GM10847 (cell line): ENCODE data around the gene DTNBP1.

ENCODE experiments used
- POLR2A ChIP-seq: IDR thresholded peaks from 2 replicates; pipeline ENCODE4 v1.6.1; 2011; ENCODE audit not compliant: insufficient read length; ENCODE audit errors: extremely low read depth

Gene DTNBP1

DNA sequence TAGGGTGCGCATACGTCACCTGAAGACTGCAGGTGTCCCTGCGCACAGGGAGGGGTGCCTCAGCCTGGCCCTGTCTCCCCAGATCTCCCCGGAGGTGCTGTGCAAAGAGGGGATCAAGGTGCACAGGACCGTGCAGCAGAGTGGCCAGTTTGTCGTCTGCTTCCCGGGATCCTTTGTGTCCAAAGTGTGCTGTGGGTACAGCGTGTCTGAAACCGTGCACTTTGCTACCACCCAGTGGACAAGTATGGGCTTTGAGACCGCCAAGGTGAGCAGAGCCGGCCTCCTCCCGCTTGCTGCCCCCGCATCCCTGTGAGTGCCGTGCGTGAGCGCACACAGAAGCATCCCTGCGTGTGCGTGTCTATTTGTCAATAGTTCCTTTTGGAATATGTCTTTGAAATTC lies 150.7 kb downstream of the DTNBP1 start:
- TF ChIP-seq POLR2A: no peak

DNA sequence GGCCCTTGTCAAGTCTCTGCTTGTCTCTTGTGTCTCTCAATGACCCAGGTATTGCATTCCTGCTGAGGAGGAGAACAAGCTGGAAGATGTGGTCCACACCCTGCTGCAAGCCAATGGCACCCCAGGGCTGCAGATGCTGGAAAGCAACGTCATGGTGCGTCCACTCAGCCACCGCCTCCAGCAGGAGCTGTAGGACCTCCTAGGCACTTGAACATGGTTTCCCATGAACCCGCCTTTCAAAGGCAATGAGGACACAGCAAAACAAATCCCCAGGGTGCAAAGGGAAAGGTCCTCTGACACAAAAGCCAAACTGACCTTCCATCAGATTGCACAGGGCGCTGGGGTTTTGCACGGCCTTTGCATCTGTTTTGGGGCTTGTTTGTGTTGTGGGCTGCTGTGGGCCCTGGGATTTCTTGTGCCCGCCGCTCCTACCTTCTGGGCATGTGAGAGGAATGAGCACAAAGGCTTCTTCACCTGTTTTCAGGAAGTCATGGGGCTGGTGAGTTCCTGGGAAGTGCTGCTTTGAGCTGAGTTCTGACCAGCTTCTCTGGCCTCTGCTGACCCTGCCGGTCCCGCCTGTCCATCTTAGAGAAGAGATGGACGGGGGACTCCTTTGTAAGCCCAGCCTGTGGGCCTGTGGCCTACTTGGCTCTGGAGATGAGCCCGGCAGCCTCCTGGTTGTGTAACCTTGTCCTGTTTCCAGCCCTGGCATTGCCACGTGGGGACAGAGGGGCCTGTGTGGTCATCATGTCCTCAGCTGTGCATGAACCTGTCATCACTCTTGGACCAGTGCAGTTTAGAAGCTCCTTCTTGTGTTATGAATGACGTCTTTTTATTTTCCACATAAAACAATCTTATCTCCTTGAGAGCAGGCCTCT lies 151.3 kb downstream of the DTNBP1 start:
- TF ChIP-seq POLR2A: no peak

DNA sequence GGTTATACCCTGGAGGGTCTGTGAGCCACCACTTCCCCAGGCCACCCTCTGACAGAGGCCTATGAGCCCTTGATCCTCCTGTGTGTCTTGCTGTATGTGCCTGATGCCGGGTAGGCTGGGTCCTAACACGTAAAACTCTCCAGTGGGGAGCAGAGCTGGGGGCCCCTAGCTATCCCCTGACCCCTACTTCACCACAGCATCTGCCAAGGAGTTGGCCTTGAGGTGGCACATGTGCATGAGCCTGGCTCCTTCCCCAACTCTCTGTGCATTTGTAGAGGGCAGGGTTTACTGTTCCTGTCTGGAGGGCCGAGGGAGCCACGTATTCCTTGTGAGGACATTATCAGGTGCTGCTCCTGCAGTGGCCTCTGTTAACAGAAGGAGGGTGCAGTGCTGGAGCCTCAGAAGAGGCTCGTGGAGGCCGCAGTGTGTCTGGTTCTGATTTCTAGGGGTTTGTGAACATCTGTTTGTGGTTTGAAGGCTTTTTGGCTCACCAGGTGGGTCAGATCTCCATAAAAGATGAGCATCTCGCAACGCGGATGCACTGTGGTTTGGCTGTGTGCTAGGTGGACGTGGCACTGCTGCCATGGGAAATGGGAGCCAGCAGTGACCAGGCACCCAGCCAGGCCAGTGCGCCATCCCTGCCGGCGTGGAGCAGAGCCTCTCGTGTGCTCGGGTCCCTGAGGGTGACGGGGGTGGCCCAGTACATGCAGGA lies 152.1 kb downstream of the DTNBP1 start:
- no peak for TF ChIP-seq POLR2A

DNA sequence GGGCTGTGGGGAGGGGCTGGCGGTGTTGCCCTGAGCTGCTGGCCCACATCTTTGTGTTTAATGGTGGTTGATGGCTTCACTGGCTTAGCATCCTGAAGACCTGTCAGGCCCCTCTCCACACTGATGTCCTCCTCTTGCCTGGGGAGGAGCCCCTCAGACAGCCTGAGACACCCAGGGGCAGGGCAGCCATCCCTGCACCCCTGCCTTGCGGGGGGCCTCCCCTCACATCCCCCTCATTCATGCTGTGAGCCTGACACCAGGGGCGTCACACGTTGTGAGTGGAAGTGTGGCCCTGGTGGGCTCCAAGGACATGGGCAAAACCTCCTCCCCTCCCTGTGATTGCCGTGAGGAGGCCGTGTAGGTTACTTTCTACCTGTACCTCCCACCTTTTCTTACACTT lies 152.7 kb downstream of the DTNBP1 start:
- no peak for TF ChIP-seq POLR2A

DNA sequence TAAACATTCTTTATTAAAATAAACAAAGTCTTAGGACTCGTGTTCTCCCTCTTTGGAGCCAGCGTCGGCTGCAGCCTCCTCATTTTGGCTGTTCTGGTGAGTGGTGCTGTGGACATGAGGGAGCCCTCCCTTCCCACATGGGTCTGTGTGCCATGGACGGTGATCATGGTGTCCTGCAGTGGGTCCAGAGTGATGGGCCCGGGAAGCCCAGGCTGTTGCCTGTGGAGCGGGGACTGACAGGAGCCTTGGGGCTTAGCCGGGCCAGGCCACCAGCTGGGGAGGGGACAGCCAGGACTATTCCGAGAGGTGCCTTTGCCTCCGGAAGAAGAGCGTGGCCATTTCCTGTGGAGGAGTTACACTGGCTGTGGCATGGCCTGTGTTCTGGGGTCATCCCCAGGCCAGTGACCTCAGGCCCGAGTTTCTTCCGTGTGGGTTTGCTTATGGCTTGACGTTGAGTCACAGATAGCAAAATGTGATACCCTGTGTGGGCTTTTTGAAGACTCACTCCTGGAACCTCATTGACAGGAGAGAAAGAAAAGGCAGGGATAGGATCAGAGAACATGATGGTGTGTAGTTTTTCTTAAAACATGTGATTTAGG lies 153.4 kb downstream of the DTNBP1 start:
- TF ChIP-seq POLR2A: no peak

DNA sequence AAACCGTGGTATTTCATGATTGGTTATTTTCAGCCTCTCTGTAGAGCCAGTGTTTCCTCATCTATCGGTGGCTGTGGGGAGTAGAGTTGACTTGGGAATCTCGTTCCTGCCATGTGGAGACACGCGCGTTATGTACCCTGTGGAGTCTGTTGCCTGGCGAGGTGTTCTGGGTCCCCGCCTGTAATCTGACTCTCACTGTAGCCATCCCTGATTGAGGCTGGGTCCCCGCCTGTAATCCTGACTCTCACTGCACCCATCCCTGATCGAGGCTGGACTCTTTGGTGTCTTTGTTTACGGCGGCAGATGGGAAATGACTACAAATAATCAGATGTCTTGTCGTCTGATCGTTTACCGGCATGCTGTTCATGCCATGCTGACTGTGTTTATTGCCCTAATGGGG lies 153.9 kb downstream of the DTNBP1 start:
- no peak for TF ChIP-seq POLR2A

DNA sequence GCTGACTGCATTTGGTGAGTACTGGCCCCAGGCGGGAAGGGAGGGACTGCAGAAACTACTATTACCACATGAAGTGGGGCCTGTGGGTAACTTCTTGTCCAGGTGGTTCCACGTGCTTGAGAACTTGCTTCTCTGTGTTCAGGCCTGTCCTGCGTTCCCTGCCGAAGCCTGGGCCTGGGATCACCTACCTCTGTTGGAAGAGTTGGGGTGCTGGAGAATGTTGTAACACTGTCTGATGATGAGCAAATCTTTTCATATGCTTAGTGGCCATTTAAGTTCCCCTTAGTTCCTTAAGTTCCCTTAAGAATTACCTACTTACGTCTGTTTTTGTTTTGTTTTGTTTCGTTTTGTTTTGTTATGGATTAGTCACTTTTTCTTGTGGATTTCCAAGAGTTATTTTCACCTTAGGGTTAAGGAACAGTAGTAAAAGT lies 154.4 kb downstream of the DTNBP1 start:
- TF ChIP-seq POLR2A: no peak

DNA sequence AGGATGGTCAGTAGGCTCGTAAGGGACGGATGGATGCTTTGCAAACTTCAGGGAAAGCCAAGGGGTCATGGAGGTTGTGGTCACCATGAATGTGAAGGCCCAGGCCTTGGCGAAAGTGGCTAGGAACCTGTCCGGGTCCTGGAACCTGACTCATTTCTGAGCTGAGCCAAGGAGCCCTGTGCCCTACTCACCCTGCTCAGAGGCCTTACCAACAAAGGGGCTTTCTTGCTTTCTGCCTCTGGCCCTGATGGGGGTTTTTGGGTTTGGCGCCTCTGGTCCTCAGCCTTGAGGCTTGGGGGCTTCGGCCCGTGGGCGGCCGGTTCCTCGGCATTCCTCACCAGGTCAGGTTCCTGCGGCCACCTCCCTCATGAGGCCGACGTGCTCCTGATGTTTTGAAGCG lies 155.1 kb downstream of the DTNBP1 start:
- no peak for TF ChIP-seq POLR2A

DNA sequence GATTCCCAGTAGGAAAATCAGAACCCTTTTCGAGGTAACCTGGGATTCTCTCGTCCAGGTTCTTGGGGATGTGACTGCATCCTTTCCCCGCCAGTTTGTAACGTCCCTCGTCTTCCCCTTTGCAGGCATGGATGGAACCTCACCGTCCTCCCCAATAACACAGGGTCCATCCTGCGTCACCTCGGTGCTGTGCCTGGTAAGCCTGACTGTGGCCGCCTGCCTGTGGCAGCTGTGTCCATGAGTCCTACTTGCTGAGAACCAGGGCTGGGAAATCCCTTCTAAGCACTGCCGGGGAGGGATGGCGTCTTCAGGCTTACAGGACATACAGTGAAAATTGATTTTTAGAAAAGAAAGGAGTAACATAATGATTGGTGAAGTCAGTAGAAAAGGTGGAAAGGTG lies 155.6 kb downstream of the DTNBP1 start:
- TF ChIP-seq POLR2A: no peak

DNA sequence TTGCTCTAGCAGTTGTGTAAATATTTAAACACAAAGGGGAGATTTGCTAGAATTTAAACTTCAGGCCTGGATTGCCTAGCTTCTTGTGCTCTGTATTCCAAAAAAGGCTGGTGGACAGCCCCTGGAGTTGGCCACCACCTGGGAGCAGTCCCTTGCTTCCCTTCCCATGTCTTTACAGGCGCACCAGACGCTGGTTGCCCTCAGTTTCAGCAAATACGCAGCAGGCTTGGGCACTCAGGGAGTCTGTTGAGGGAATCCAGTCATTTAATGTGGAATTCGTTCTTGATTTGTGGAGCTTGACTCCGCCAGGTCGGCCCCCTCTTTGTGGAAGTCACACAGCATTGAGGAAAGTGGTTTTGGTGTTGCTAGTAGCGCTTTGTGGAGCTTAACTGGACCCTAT lies 156.8 kb downstream of the DTNBP1 start:
- no peak for TF ChIP-seq POLR2A

DNA sequence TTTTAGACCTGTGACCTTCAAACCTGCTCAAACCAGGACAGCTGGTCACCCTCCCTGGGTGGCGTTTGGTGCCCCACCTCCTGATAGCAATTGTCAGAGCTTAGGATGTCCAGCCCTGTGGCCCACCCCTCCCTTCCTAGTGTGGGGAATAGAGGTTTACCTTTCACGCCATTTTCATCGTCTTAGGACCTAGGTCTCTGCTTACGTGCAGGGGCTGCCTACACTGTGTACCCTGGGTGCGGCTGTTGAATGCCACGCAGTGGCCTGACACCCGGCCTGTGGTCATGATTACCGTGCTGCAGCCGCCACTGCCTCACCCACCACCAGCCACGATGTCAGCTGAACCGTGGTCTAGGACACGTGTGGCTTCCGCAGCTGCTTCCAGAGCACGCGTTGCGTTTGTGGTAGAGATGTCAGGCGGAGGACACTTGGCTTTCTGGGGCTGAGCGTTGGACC lies 157.3 kb downstream of the DTNBP1 start:
- no peak for TF ChIP-seq POLR2A

DNA sequence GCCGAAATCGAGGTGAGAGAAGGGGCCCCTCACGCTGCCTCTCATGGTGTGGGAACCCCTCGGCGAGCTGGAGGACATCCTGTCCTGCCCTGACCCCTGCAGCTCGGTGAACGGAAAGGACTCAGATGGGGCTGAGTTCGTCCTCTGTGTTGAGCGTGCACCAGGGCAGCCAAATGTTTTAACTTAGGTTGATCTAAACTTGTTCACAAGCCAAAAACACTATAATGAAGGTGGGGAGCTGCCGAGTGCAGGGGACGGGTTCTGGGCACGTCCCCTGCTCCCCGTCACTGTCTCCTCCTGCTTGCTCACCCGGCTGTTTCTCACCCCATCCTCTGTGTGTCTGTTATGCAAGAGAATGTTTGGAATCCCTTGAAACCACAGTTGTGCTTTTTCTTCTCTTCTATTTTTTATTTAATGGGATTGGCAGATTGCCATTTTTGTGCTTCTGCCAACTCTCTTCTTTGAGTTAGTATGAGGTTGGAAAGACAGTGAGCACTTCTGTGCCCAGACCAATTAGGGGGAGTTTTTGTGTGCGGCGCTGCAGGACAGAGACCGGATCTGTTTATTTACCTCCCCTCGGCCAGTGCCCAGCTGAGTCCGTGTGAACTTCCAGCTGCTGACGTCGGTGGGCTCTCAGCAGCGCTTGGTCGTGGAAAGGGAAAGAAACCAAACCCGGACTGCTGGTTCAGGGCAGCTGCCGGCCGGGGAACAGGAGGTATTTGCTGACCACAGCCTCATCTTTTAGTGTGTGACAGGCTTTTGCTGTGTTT lies 158.1 kb downstream of the DTNBP1 start:
- TF ChIP-seq POLR2A: no peak

DNA sequence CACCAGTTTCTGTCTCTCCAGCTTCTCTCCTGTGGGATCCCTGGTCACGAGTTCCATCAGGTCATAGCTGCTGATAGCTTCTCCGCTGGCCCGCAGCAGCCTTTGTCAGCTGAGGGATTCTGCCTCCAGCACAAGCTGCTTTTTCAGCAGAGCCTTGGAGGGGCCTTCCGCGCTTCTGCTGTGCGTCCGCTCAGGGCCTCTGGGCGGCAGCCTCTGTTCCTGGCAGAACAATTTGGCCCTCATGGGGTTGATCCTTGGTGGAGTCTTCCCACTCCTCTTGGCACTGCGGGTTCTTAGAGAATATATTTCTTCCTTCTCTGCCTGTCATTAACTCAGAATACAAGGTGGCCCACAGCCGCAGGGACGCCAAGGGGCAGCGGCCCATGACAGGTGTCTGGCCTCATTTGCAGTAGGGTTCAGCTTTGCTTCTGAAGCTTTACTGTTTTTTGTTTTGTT lies 158.8 kb downstream of the DTNBP1 start:
- TF ChIP-seq POLR2A: no peak

DNA sequence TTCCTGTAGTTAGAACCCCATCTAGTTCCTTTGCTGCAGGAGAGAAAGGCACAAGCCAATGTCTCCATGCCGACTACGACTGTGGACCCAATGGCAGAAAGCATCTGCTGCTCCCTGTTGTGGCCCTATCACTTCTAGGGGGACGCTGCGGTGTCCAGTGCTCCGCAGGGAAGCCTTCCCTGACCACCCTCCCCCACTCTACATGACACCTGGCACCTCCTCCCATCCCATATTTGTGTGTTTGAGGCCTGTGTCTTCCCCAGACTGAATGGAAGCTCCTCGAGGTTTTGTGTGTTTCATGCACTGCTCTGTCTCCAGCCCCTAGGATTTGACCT lies 159.5 kb downstream of the DTNBP1 start:
- no peak for TF ChIP-seq POLR2A
